Epithelial cell of proximal tubule (primary cell): ENCODE measurements around the gene SLC25A34. TPM values are rescaled to one million over a fixed set of nuclear protein-coding genes. Genes with fewer than 3 reads are reported as not detected.

Experiments used
- DNase-seq: peaks from one replicate; pipeline ENCODE4 v3.0.0-alpha.2; 2011; ENCODE audit warnings: low read depth
- H3K4me3 ChIP-seq: 2 replicates; pipeline ENCODE4 v1.5.1; 2011; ENCODE audit warnings: low read depth, mild to moderate bottlenecking, low read length
- total RNA-seq: library from RNA; depleted of rRNA; stranded (reverse); fragments of >200 nt; gene quantifications from 2 replicates; pipeline ENCODE4 v1.2.3, GENCODE V29; 2015
- TF ChIP-seq, protein P1 (sequence below): conservative IDR thresholded peaks from 2 replicates; pipeline ENCODE4 v1.5.1; 2012; ENCODE audit warnings: low read depth, mild to moderate bottlenecking, low read length

SLC25A34 gene
- total RNA-seq, 1 donor from 2014 or later: 0.75 TPM

DNA sequence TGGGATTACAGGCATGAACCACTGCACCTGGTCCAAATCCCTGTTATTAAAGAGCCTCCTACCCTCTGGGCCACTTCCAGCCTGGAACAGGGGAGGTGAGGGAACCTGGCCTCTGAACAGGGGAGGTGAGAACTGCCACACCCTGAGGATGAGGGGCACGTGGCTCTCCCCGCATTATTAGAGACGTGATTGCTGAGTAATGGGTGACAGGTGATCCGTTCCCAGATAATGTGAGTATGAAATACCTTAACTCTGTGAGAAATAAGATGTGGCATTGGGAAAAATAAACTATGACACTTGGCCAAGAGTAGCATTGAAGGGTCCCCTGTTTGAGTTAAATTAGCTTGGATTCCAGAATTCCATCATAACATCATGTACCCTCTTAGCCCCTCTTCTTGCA is 13.6 kb upstream of the SLC25A34 start:
- no peak overlapping the region for H3K4me3 ChIP-seq
- TF ChIP-seq, protein P1, sequence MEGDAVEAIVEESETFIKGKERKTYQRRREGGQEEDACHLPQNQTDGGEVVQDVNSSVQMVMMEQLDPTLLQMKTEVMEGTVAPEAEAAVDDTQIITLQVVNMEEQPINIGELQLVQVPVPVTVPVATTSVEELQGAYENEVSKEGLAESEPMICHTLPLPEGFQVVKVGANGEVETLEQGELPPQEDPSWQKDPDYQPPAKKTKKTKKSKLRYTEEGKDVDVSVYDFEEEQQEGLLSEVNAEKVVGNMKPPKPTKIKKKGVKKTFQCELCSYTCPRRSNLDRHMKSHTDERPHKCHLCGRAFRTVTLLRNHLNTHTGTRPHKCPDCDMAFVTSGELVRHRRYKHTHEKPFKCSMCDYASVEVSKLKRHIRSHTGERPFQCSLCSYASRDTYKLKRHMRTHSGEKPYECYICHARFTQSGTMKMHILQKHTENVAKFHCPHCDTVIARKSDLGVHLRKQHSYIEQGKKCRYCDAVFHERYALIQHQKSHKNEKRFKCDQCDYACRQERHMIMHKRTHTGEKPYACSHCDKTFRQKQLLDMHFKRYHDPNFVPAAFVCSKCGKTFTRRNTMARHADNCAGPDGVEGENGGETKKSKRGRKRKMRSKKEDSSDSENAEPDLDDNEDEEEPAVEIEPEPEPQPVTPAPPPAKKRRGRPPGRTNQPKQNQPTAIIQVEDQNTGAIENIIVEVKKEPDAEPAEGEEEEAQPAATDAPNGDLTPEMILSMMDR: no peak
- no peak for DNase-seq

DNA sequence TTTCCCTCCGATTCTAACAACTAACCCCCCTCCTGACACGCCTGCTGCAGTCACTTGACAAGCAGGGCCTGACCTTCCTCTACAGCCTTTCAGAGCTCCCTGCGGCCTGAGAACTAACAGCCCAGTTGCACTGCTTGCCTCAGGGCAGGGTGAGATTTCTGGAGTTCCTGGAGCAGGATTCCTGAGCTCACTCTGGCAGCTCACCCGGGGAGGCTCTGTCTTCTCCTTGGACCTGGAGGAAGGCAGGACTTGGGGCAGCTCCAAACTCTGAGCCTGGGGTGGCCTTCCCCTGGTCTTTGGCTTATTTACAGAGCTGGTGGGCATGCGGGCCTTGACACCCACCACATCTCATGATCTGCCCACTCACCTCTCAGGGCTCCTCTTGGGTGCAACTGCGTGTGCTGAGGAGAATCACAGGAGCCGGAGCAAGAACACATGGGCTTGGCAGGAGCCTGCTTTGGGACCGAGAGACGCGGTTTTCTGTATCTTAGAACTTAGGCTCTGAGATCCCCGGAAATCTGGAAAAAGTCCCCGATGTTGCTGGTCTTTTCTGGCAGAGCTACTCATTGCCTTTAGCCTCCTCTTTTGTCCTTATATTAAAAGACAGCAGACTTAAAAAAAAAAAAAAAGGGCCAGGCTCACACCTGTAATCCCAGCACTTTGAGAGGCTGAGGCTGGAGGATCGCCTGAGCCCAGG is 13.1 kb upstream of the SLC25A34 start:
- H3K4me3 ChIP-seq: no peak overlapping the region
- no peak for DNase-seq
- TF ChIP-seq, protein P1: no peak

DNA sequence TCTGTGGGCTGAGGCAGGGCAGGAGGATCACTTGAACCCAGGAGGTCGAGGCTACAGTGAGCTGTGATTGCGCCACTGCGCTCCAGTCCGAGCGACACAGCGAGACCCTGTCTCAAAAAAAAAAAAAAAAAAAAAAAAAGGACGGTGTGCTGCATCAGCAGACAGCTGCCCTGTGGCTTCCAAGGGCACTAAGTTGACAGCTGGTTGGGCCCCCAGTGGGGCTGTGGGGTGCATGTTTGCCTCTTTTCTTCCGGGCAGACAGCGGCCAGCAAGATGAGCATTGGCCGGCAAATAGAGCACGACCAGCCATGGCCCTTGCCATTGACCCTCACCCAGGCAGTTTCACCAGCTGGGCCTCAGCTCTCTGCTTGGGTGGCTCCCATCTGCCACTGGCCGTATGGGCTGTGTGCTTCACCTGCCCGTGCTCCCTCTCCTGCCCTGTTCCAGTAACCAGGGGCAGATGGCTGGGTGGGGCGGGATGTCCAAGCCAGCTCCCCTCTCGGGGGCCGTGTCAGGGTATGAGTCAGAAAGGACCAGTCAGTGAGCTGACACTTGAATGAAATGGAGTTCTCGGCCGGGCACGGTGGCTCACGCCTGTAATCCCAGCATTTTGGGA is 12.3 kb upstream of the SLC25A34 start:
- DNase-seq: no peak
- no peak overlapping the region for H3K4me3 ChIP-seq
- TF ChIP-seq, protein P1: no peak

DNA sequence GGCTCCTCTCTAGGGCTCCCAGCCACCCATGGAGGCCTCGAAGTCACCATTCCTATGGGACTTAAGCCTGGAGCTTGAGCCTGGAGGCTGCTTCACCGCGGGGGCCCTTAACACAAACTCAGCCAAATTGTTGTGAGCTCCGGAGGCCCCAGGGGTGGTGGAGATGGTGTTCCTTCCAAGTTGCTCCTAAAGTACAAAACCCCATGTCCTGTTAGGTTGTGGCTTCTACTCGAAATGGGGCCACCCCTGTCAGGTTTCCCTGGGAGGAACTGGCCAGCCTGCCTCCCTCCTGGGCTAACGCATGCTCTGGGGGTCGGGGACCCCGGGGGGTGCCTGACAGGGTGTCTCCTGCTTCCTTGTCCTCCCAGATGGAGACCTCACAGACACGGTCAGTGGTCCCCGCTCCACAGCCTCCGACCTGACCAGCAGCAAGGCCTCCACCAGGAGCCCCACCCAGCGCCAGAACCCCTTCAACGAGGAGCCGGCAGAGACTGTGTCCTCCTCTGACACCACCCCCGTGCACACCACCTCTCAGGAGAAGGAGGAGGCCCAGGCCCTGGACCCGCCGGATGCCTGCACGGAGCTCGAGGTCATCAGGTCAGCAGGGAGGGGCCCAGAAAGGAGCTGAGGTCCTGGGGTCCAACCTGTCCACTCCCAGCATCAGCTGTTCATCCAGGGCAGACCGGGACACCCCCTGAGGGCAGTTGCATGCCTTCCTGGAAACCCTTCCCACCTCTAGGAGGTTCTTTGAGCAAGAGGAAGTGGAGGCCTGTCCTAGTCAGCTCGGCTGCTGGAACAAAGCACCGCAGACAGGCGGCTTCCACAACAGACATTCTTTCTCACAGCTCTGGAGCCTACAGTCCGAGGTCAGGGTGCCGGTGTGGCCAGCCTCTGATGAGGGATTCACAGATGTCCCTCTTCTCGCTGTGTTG is 10.8 kb upstream of the SLC25A34 start:
- TF ChIP-seq, protein P1: no peak
- H3K4me3 ChIP-seq: no peak overlapping the region

DNA sequence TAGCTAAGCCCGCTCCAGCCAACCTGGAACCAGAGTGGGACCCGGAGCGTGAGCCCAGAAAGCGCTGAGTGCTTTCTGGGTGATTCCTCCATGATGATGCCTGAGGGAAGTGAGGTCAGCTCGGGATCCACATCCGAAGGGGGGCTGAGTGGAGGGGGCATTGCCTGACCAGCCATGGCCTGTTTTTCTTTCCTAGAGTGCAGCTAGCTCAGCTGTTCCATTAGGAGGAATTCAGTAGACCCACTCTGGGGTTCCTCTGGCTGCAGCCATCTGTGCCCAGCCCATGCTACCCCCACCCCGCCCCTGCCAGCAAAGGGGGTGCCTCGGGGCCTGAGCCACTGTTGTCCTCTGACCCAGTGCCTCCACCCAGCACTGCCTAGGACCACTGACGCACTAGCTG is 9.6 kb upstream of the SLC25A34 start:
- TF ChIP-seq, protein P1: no peak
- no peak for DNase-seq
- no peak overlapping the region for H3K4me3 ChIP-seq

More for the DNA sequence above, 10.8 kb upstream of the SLC25A34 start:
- DNase-seq: no peak

DNA sequence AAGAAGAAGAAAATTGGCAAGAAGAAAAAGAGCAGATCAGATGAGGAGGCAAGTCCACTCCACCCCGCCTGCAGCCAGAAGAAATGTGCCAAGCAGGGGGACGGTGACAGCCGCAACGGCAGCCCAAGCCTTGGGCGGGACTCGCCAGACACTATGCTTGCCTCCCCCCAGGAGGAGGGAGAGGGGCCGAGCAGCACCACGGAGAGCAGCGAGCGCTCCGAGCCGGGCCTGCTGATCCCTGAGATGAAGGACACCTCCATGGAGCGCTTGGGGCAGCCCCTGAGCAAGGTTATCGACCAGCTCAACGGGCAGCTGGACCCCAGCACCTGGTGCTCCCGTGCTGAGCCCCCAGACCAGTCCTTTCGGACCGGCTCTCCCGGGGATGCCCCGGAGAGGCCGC is 9.0 kb upstream of the SLC25A34 start:
- TF ChIP-seq, protein P1: no peak
- H3K4me3 ChIP-seq: no peak overlapping the region
- DNase-seq: no peak
